Ovary (tissue), 10 donors: ENCODE results near the gene ADAMTS5. TPM values are rescaled to one million over a fixed set of nuclear protein-coding genes. Genes with fewer than 3 reads are reported as not detected.

ENCODE experiments used
- DNase-seq, 5 donors: peaks; one replicate each; pipeline ENCODE4 v3.0.0-alpha.2; 2019 to 2020
- H3K27ac ChIP-seq, 2 donors: fragments of 200-600 bp; one replicate each; pipeline versions ENCODE4 v1.5.1 to v1.8.0; 2019 to 2022
- H3K27me3 ChIP-seq: fragments of 200-600 bp; one replicate; pipeline ENCODE4 v1.8.0; 2022
- H3K36me3 ChIP-seq: fragments of 200-600 bp; sonication (generic); one replicate; pipeline ENCODE4 v1.5.1; 2019
- H3K4me1 ChIP-seq: one replicate; pipeline ENCODE4 v1.8.1; 2013; ENCODE audit warnings: mild to moderate bottlenecking, moderate library complexity; ENCODE audit not compliant: insufficient read depth
- H3K4me3 ChIP-seq: fragments of 200-600 bp; sonication (generic); one replicate; pipeline ENCODE4 v1.5.1; 2017
- H3K9me3 ChIP-seq, 2 donors: fragments of 200-600 bp in 1 of 2; sonication (generic) in 1 of 2; one replicate each; pipeline versions ENCODE4 v1.5.1 to v1.8.1; 2013 to 2019; ENCODE audit warnings: mild to moderate bottlenecking in 1 of 2, moderate library complexity in 1 of 2
- EP300 ChIP-seq: sonication (generic); formaldehyde crosslinking; IDR thresholded peaks from one replicate; pipeline ENCODE4 v1.6.1; 2017; ENCODE audit warnings: antibody characterized with exemption
- POLR2A ChIP-seq: fragments of 450-650 bp; IDR thresholded peaks from one replicate; pipeline ENCODE4 v1.6.1; 2017; ENCODE audit warnings: antibody characterized with exemption, mild to moderate bottlenecking, moderate library complexity
- WGBS, 3 donors: extraction: QIAGEN DNeasy Blood & Tissue Kit in 1 of 3; methylation state at CpG; one replicate each; pipeline versions ENCODE4 v1.1.5 to v1.1.7; 2013 to 2017; 5-methylcytosine and 5-hydroxymethylcytosine counted together
- intact Hi-C, 4 donors: fragments of 100-400 bp; cut with DNase I; formaldehyde crosslinking; loops; one replicate each; pipeline versions ENCODE4 v1.11.0 to v1.15.1; 2022 to 2023
- long read RNA-seq, 3 donors: library from polyadenylated mRNA in 2 of 3; unstranded in 2 of 3; transcript quantifications; one replicate each; pipeline ENCODE4 v2.0.0 and lab custom pipeline, GENCODE V29; 2021 to 2026
- polyA plus RNA-seq, 2 donors: library from polyadenylated mRNA; stranded (reverse); fragments of 200-250 nt in 1 of 2; fragments of 350-450 nt in 1 of 2; fragmentation: Illumina TruSeq in 1 of 2; extraction: RNeasy Lipid Tissue Mini Kit (QIAGEN cat#74804) in 1 of 2; gene quantifications; one replicate each; pipeline ENCODE4 v1.2.3, GENCODE V29; 2013 to 2014
- total RNA-seq, 7 donors: library from RNA; depleted of rRNA in 2 of 7; stranded (reverse); fragments of >200 nt in 2 of 7; fragmentation: NEBNext Ultra II Directional in 3 of 7; extraction: Animal tissue kit (Norgen Biotek cat#: 25700) in 3 of 7; gene quantifications; one replicate each; pipeline versions ENCODE4 v1.1.0 to v1.2.4, GENCODE V29; 2016 to 2023
- TF ChIP-seq, protein P1 (sequence below), 3 donors: fragments of 450-650 bp in 2 of 3; fragments of 200-600 bp in 1 of 3; IDR thresholded peaks; one replicate each; pipeline versions ENCODE4 v1.5.1 to v1.8.0; 2016 to 2022; ENCODE audit warnings: antibody characterized with exemption in 3 of 3, mild to moderate bottlenecking in 1 of 3
- donor health status: DM: no; HTN: no; CAD: no; lungs with moderate emphysema.
- donor health status: DM: no; HTN: no; CAD: no.
- donor health status: Bipolar disorder and iron deficiency.
- donor health status: DM: yes; HTN: yes; CAD: no.
- donor health status: DM: no; HTN: no; CAD: no.
- donor health status: DM: yes; HTN: yes; CAD: no.

The ADAMTS5 gene
- total RNA-seq, result 10 to 100 TPM in 6 of 7 donors, 1 to 10 TPM in 1; 9.2 to 33.2 (median 21.0) TPM
- 10 to 100 TPM; 11.0 to 37.3 TPM for polyA plus RNA-seq
- long read RNA-seq, donor 1, full-length matches to known transcripts, result 6 of 45 reads
- long read RNA-seq, donor 1, partial matches to known transcripts, result 23 of 45 reads
- long read RNA-seq, donor 1, other reads (novel, unspliced or antisense), result 16 of 45 reads
- long read RNA-seq, donor 2, full-length matches to known transcripts, result 2 of 10 reads
- long read RNA-seq, donor 2, partial matches to known transcripts, result 8 of 10 reads
- long read RNA-seq, donor 2, other reads (novel, unspliced or antisense), result 0 of 10 reads
- long read RNA-seq, donor 3, full-length matches to known transcripts, result 27 of 37 reads
- long read RNA-seq, donor 3, partial matches to known transcripts, result 1 of 37 reads
- long read RNA-seq, donor 3, other reads (novel, unspliced or antisense), result 9 of 37 reads

DNA sequence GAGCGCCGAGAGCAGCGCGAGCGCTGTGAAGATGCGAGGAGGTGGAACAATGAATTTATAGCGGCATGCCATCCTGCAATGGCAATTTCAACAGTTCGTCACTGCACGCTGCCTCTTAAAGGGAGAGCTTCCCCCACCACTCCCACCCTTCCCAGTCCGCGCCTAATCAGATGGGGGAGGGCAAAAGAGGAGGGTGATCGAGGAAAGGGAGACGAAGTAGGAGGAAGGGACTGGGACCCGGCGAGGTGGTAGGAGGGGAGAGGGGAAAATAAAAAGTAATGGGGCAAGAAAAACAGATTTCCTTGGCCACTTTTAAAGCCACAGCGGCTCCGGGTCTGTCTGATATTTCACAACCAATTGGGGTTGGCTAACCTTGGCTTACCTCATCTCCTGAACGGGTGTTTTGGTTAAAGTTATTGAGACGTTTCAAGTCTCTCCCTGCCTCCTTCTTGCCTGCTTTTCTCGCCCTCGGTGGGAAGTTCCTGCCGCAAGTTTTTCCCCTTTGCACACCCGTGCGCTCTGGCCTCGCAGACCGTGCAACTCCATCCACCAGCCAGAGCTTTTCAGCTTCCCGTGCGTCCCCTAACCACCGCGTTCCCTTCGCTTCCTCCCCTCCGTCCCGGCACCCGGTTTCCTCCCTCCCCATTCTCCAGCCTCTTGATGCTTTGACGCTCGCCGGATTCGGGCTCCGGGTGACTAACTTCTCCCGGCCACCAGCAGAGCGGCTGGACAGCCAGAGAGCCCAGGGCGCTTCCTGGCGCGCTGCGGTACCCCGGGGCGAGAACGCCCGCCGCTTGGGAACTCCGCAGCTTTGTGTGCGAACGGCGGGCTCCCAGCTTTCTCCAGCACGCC lies at the start of gene ADAMTS5:
Gene ADAMTS5 (minus strand): TSS at position 27 of the 852 bp plus-strand sequence. CDS start 697 bp downstream, outside the sequence.
- intact Hi-C loops, result loop anchor here in 2 of 4 donors (10.0 kb wide), 3 partner anchors 192 to 598 kb away; no protein-coding TSS in a partner anchor
- Histone ChIP-seq H3K27ac (peak within 1 kb of the TSS; percentile 70 to 94), H3K9me3 (no peaks in the 10 kb centered on the region), H3K27me3 (no peaks in the 10 kb centered on the region), H3K4me1 (peaks cover 5% of the 10 kb centered on the region), H3K4me3 (peak within 1 kb of the TSS; percentile 67), H3K36me3 (no peaks in the 10 kb centered on the region)
- WGBS, 3 donors, result 0 to 1% (median 0%) methylated on average over 55 of the region's 55 CpGs
- DNase-seq, result peak; percentile 69 to 75 (median 72)
- TF ChIP-seq, protein P1, sequence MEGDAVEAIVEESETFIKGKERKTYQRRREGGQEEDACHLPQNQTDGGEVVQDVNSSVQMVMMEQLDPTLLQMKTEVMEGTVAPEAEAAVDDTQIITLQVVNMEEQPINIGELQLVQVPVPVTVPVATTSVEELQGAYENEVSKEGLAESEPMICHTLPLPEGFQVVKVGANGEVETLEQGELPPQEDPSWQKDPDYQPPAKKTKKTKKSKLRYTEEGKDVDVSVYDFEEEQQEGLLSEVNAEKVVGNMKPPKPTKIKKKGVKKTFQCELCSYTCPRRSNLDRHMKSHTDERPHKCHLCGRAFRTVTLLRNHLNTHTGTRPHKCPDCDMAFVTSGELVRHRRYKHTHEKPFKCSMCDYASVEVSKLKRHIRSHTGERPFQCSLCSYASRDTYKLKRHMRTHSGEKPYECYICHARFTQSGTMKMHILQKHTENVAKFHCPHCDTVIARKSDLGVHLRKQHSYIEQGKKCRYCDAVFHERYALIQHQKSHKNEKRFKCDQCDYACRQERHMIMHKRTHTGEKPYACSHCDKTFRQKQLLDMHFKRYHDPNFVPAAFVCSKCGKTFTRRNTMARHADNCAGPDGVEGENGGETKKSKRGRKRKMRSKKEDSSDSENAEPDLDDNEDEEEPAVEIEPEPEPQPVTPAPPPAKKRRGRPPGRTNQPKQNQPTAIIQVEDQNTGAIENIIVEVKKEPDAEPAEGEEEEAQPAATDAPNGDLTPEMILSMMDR (IDR thresholded peaks at IDR 0.05), result no peak
- TF ChIP-seq POLR2A (peak; percentile 45), EP300 (no peak)

DNA sequence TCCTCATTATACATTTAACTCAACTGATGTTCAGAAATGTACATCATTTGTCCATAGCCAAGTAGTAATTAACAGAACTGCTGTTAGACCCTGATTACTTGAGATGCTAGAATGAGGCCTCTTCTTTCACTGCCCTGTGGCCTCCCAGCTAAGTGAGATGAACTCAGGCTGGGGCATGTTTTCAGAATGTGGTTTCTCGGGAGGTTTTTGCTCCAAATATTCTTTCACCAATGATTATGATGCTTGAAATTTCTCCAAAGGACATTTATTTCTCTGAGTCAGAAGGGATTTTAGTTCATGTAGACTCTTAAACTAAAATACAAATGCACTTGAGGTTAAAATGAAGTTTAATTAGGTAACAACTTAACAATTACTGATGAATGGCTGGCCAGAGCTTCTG lies 34.6 kb upstream of the ADAMTS5 start:
- intact Hi-C loops, result no loop called here
- H3K4me1 ChIP-seq, result no peaks in the 10 kb centered on the region
- no peak overlapping the region for H3K27ac ChIP-seq
- no peak for DNase-seq
- H3K9me3 ChIP-seq, result no peaks in the 10 kb centered on the region
- no peak overlapping the region for H3K4me3 ChIP-seq
- no peaks in the 10 kb centered on the region for H3K36me3 ChIP-seq
- 3 to 14% (median 10%) methylated on average over 1 of the region's 1 CpG for WGBS, 3 donors
- no peak for TF ChIP-seq POLR2A
- TF ChIP-seq, protein P1 (IDR thresholded peaks at IDR 0.05), result no peak
- TF ChIP-seq EP300, result no peak
- no peaks in the 10 kb centered on the region for H3K27me3 ChIP-seq

DNA sequence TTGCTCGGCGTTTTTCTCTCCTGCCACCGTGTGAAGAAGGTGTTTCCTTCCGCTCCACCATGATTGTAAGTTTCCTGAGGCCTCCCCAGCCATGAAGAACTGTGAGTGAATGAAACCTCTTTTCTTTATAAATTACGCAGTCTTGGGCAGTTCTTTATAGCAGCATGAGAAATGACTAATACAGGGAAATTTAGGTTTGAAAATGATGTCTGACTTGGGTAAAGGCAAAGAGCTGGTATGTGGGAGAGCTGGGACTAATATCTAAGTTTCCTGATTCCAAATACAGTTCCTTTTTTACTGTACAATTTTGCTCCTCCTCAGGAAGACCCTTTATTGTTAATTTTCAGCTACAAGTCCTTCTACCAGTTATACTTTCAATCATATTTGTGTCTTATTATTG lies 16.7 kb upstream of the ADAMTS5 start:
- 92 to 93% (median 92%) methylated on average over 5 of the region's 5 CpGs for WGBS, 3 donors
- no peak for DNase-seq
- no peaks in the 10 kb centered on the region for H3K27me3 ChIP-seq
- no peaks in the 10 kb centered on the region for H3K36me3 ChIP-seq
- H3K27ac ChIP-seq, result no peak overlapping the region
- H3K4me1 ChIP-seq, result no peaks in the 10 kb centered on the region
- intact Hi-C loops, result no loop called here
- TF ChIP-seq, protein P1 (IDR thresholded peaks at IDR 0.05), result no peak
- TF ChIP-seq EP300 (no peak), POLR2A (no peak)
- H3K9me3 ChIP-seq, result no peaks in the 10 kb centered on the region
- H3K4me3 ChIP-seq, result no peak overlapping the region

DNA sequence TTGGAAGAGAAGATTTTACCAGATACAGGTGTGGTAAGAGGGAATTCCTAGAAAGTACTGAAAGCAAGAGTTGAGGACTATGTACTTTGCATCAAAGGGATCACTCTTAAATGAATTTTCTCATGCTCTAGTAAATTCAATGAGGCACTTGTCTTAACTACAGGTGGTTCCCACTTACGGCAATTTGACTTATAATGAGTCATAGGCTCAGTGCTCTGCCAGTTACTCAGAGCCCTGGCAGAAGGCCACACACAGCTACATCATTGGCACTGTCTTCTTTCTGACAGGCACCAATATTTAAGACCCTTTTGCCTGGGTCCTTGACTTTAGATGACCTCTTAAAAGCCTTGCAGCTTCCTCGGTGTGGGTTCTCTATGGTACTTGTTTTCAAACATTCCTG lies 15.9 kb upstream of the ADAMTS5 start:
- Histone ChIP-seq H3K27me3 (no peaks in the 10 kb centered on the region), H3K9me3 (no peaks in the 10 kb centered on the region), H3K4me3 (no peak overlapping the region), H3K4me1 (no peaks in the 10 kb centered on the region), H3K27ac (no peak overlapping the region), H3K36me3 (no peaks in the 10 kb centered on the region)
- peak in 2 of 5 donors; percentile 19 to 29 for DNase-seq
- WGBS, 3 donors, result 75 to 88% (median 82%) methylated on average over 2 of the region's 2 CpGs
- intact Hi-C loops, result no loop called here
- TF ChIP-seq EP300 (no peak), POLR2A (no peak)
- TF ChIP-seq, protein P1 (IDR thresholded peaks at IDR 0.05), result no peak
